Measurements from ENCODE around the gene ARHGEF26. TPM values are rescaled to one million over a fixed set of nuclear protein-coding genes. Genes with fewer than 3 reads are reported as not detected.

ARHGEF26 gene
- polyA plus RNA-seq, 4 donors: 6.5 to 13.6 (median 9.0) TPM

GRCh38 chr3:154210986-154211385 lies 89.8 kb downstream of the ARHGEF26 start:
- Histone ChIP-seq H3K27ac (ENCODE audit: low read depth in 1 of 3, low read length in 2 of 3) (no peak overlapping the region), H3K4me1 (ENCODE audit: control insufficient read depth in 3 of 3, insufficient read depth in 2 of 3, low read depth in 1 of 3, low read length in 2 of 3) (no peaks in the 10 kb centered on the region), H3K36me3 (ENCODE audit: control insufficient read depth in 3 of 3, insufficient read depth in 2 of 3, low read depth in 1 of 3, low read length in 3 of 3) (peaks cover 0 to 12% (median 8%) of the 10 kb centered on the region in 3 donors), H3K4me3 (ENCODE audit: low read depth in 1 of 3, low read length in 3 of 3) (no peak overlapping the region), H3K27me3 (ENCODE audit: control insufficient read depth in 3 of 3, insufficient read depth in 3 of 3, low read length in 3 of 3) (no peaks in the 10 kb centered on the region), H3K9me3 (ENCODE audit: control insufficient read depth in 2 of 2, insufficient read depth in 1 of 2, low read depth in 1 of 2, low read length in 1 of 2) (peaks cover 0 to 14% of the 10 kb centered on the region in 2 donors)
- WGBS, 3 donors: 80 to 100% (median 96%) methylated on average over 1 of the region's 1 CpG
- FAIRE-seq (no peak), DNase-seq (no peak)

GRCh38 chr3:154214306-154214705 lies 93.1 kb downstream of the ARHGEF26 start:
- WGBS, 3 donors: 94 to 96% (median 95%) methylated on average over 2 of the region's 2 CpGs
- H3K36me3 ChIP-seq (ENCODE audit: control insufficient read depth in 3 of 3, insufficient read depth in 2 of 3, low read depth in 1 of 3, low read length in 3 of 3): peaks cover 0 to 12% (median 8%) of the 10 kb centered on the region in 3 donors

GRCh38 chr3:154217671-154218070 lies 96.5 kb downstream of the ARHGEF26 start:
- FAIRE-seq (no peak), DNase-seq (no peak)
- no peak overlapping the region for H3K4me3 ChIP-seq (ENCODE audit: low read depth in 1 of 3, low read length in 3 of 3)
- H3K36me3 ChIP-seq (ENCODE audit: control insufficient read depth in 3 of 3, insufficient read depth in 2 of 3, low read depth in 1 of 3, low read length in 3 of 3): peaks cover 0 to 6% (median 4%) of the 10 kb centered on the region in 3 donors
- H3K4me1 ChIP-seq (ENCODE audit: control insufficient read depth in 3 of 3, insufficient read depth in 2 of 3, low read depth in 1 of 3, low read length in 2 of 3): no peaks in the 10 kb centered on the region
- H3K27me3 ChIP-seq (ENCODE audit: control insufficient read depth in 3 of 3, insufficient read depth in 3 of 3, low read length in 3 of 3): no peaks in the 10 kb centered on the region
- 77 to 94% (median 79%) methylated on average over 6 of the region's 6 CpGs for WGBS, 3 donors
- H3K27ac ChIP-seq (ENCODE audit: low read depth in 1 of 3, low read length in 2 of 3): no peak overlapping the region
- peaks cover 0 to 2% of the 10 kb centered on the region in 2 donors for H3K9me3 ChIP-seq (ENCODE audit: control insufficient read depth in 2 of 2, insufficient read depth in 1 of 2, low read depth in 1 of 2, low read length in 1 of 2)

More at GRCh38 chr3:154214306-154214705, 93.1 kb downstream of the ARHGEF26 start:
- Histone ChIP-seq H3K27me3 (ENCODE audit: control insufficient read depth in 3 of 3, insufficient read depth in 3 of 3, low read length in 3 of 3) (no peaks in the 10 kb centered on the region), H3K9me3 (ENCODE audit: control insufficient read depth in 2 of 2, insufficient read depth in 1 of 2, low read depth in 1 of 2, low read length in 1 of 2) (peaks cover 0 to 12% of the 10 kb centered on the region in 2 donors), H3K4me1 (ENCODE audit: control insufficient read depth in 3 of 3, insufficient read depth in 2 of 3, low read depth in 1 of 3, low read length in 2 of 3) (no peaks in the 10 kb centered on the region), H3K27ac (ENCODE audit: low read depth in 1 of 3, low read length in 2 of 3) (no peak overlapping the region), H3K4me3 (ENCODE audit: low read depth in 1 of 3, low read length in 3 of 3) (no peak overlapping the region)
- FAIRE-seq (no peak), DNase-seq (no peak)

- H3K36me3 ChIP-seq (ENCODE audit: control insufficient read depth in 3 of 3, insufficient read depth in 2 of 3, low read depth in 1 of 3, low read length in 3 of 3): peaks cover 0 to 6% (median 4%) of the 10 kb centered on the region in 3 donors
- H3K27me3 ChIP-seq (ENCODE audit: control insufficient read depth in 3 of 3, insufficient read depth in 3 of 3, low read length in 3 of 3): no peaks in the 10 kb centered on the region
- no peak for DNase-seq
- H3K4me3 ChIP-seq (ENCODE audit: low read depth in 1 of 3, low read length in 3 of 3): no peak overlapping the region
- no peak for FAIRE-seq
- no peaks in the 10 kb centered on the region for H3K4me1 ChIP-seq (ENCODE audit: control insufficient read depth in 3 of 3, insufficient read depth in 2 of 3, low read depth in 1 of 3, low read length in 2 of 3)
- WGBS, 3 donors: 95 to 100% (median 97%) methylated on average over 1 of the region's 1 CpG
- peaks cover 0 to 2% of the 10 kb centered on the region in 2 donors for H3K9me3 ChIP-seq (ENCODE audit: control insufficient read depth in 2 of 2, insufficient read depth in 1 of 2, low read depth in 1 of 2, low read length in 1 of 2)
- no peak overlapping the region for H3K27ac ChIP-seq (ENCODE audit: low read depth in 1 of 3, low read length in 2 of 3)
Observed at GRCh38 chr3:154218728-154219127, 97.5 kb downstream of the ARHGEF26 start.

- Histone ChIP-seq H3K4me1 (ENCODE audit: control insufficient read depth in 3 of 3, insufficient read depth in 2 of 3, low read depth in 1 of 3, low read length in 2 of 3) (no peaks in the 10 kb centered on the region), H3K4me3 (ENCODE audit: low read depth in 1 of 3, low read length in 3 of 3) (no peak overlapping the region), H3K27me3 (ENCODE audit: control insufficient read depth in 3 of 3, insufficient read depth in 3 of 3, low read length in 3 of 3) (no peaks in the 10 kb centered on the region), H3K27ac (ENCODE audit: low read depth in 1 of 3, low read length in 2 of 3) (no peak overlapping the region), H3K9me3 (ENCODE audit: control insufficient read depth in 2 of 2, insufficient read depth in 1 of 2, low read depth in 1 of 2, low read length in 1 of 2) (peaks cover 0 to 1% of the 10 kb centered on the region in 2 donors), H3K36me3 (ENCODE audit: control insufficient read depth in 3 of 3, insufficient read depth in 2 of 3, low read depth in 1 of 3, low read length in 3 of 3) (peaks cover 0 to 4% (median 3%) of the 10 kb centered on the region in 3 donors)
- DNase-seq (no peak), FAIRE-seq (no peak)
- 91 to 95% (median 92%) methylated on average over 2 of the region's 2 CpGs for WGBS, 3 donors
Observed at GRCh38 chr3:154220462-154220861, 99.3 kb downstream of the ARHGEF26 start.

- H3K4me1 ChIP-seq (ENCODE audit: control insufficient read depth in 3 of 3, insufficient read depth in 2 of 3, low read depth in 1 of 3, low read length in 2 of 3): no peaks in the 10 kb centered on the region
- no peak overlapping the region for H3K4me3 ChIP-seq (ENCODE audit: low read depth in 1 of 3, low read length in 3 of 3)
- DNase-seq (peak in 1 of 2 donors; percentile 10), FAIRE-seq (no peak)
- no peak overlapping the region for H3K27ac ChIP-seq (ENCODE audit: low read depth in 1 of 3, low read length in 2 of 3)
- no peaks in the 10 kb centered on the region for H3K27me3 ChIP-seq (ENCODE audit: control insufficient read depth in 3 of 3, insufficient read depth in 3 of 3, low read length in 3 of 3)
- peaks cover 0 to 4% (median 2%) of the 10 kb centered on the region in 3 donors for H3K36me3 ChIP-seq (ENCODE audit: control insufficient read depth in 3 of 3, insufficient read depth in 2 of 3, low read depth in 1 of 3, low read length in 3 of 3)
- no peaks in the 10 kb centered on the region for H3K9me3 ChIP-seq (ENCODE audit: control insufficient read depth in 2 of 2, insufficient read depth in 1 of 2, low read depth in 1 of 2, low read length in 1 of 2)
Observed at GRCh38 chr3:154223519-154223918, 102.3 kb downstream of the ARHGEF26 start.

GRCh38 chr3:154224366-154224765 lies 103.2 kb downstream of the ARHGEF26 start:
- FAIRE-seq (no peak), DNase-seq (no peak)
- Histone ChIP-seq H3K27ac (ENCODE audit: low read depth in 1 of 3, low read length in 2 of 3) (no peak overlapping the region), H3K9me3 (ENCODE audit: control insufficient read depth in 2 of 2, insufficient read depth in 1 of 2, low read depth in 1 of 2, low read length in 1 of 2) (no peaks in the 10 kb centered on the region), H3K4me3 (ENCODE audit: low read depth in 1 of 3, low read length in 3 of 3) (no peak overlapping the region), H3K4me1 (ENCODE audit: control insufficient read depth in 3 of 3, insufficient read depth in 2 of 3, low read depth in 1 of 3, low read length in 2 of 3) (no peaks in the 10 kb centered on the region), H3K27me3 (ENCODE audit: control insufficient read depth in 3 of 3, insufficient read depth in 3 of 3, low read length in 3 of 3) (no peaks in the 10 kb centered on the region), H3K36me3 (ENCODE audit: control insufficient read depth in 3 of 3, insufficient read depth in 2 of 3, low read depth in 1 of 3, low read length in 3 of 3) (peaks cover 0 to 4% (median 2%) of the 10 kb centered on the region in 3 donors)
- WGBS, 3 donors: 45 to 54% (median 48%) methylated on average over 6 of the region's 6 CpGs

GRCh38 chr3:154224866-154225265 lies 103.7 kb downstream of the ARHGEF26 start:
- Histone ChIP-seq H3K27me3 (ENCODE audit: control insufficient read depth in 3 of 3, insufficient read depth in 3 of 3, low read length in 3 of 3) (no peaks in the 10 kb centered on the region), H3K4me1 (ENCODE audit: control insufficient read depth in 3 of 3, insufficient read depth in 2 of 3, low read depth in 1 of 3, low read length in 2 of 3) (no peaks in the 10 kb centered on the region), H3K27ac (ENCODE audit: low read depth in 1 of 3, low read length in 2 of 3) (no peak overlapping the region), H3K4me3 (ENCODE audit: low read depth in 1 of 3, low read length in 3 of 3) (no peak overlapping the region), H3K36me3 (ENCODE audit: control insufficient read depth in 3 of 3, insufficient read depth in 2 of 3, low read depth in 1 of 3, low read length in 3 of 3) (peaks cover 0 to 4% (median 2%) of the 10 kb centered on the region in 3 donors), H3K9me3 (ENCODE audit: control insufficient read depth in 2 of 2, insufficient read depth in 1 of 2, low read depth in 1 of 2, low read length in 1 of 2) (no peaks in the 10 kb centered on the region)
- DNase-seq (no peak), FAIRE-seq (no peak)

GRCh38 chr3:154225536-154225935 lies 104.3 kb downstream of the ARHGEF26 start:
- DNase-seq: no peak
- H3K4me3 ChIP-seq (ENCODE audit: low read depth in 1 of 3, low read length in 3 of 3): no peak overlapping the region
- peak; percentile 72 for FAIRE-seq
- 28 to 62% (median 34%) methylated on average over 2 of the region's 2 CpGs for WGBS, 3 donors
- peaks cover 0 to 2% (median 0%) of the 10 kb centered on the region in 3 donors for H3K36me3 ChIP-seq (ENCODE audit: control insufficient read depth in 3 of 3, insufficient read depth in 2 of 3, low read depth in 1 of 3, low read length in 3 of 3)
- no peaks in the 10 kb centered on the region for H3K27me3 ChIP-seq (ENCODE audit: control insufficient read depth in 3 of 3, insufficient read depth in 3 of 3, low read length in 3 of 3)
- no peaks in the 10 kb centered on the region for H3K9me3 ChIP-seq (ENCODE audit: control insufficient read depth in 2 of 2, insufficient read depth in 1 of 2, low read depth in 1 of 2, low read length in 1 of 2)
- H3K4me1 ChIP-seq (ENCODE audit: control insufficient read depth in 3 of 3, insufficient read depth in 2 of 3, low read depth in 1 of 3, low read length in 2 of 3): no peaks in the 10 kb centered on the region
- H3K27ac ChIP-seq (ENCODE audit: low read depth in 1 of 3, low read length in 2 of 3): no peak overlapping the region
